GM20431 (cell line): ENCODE measurements around the gene APH1B.
"Not testable (repeated sequence)": the region's sequence is repeated elsewhere in the genome, so short reads cannot be mapped to it uniquely, and the experiment has no call there.

Experiments
- in situ Hi-C: fragments of 300-500 bp; cut with MseI, MboI; formaldehyde crosslinking; loops from one replicate; pipeline ENCODE4 v1.15.0; 2020; ENCODE audit warnings: low sequenced_read_pairs; ENCODE audit not compliant: unreplicated experiment

APH1B gene

DNA sequence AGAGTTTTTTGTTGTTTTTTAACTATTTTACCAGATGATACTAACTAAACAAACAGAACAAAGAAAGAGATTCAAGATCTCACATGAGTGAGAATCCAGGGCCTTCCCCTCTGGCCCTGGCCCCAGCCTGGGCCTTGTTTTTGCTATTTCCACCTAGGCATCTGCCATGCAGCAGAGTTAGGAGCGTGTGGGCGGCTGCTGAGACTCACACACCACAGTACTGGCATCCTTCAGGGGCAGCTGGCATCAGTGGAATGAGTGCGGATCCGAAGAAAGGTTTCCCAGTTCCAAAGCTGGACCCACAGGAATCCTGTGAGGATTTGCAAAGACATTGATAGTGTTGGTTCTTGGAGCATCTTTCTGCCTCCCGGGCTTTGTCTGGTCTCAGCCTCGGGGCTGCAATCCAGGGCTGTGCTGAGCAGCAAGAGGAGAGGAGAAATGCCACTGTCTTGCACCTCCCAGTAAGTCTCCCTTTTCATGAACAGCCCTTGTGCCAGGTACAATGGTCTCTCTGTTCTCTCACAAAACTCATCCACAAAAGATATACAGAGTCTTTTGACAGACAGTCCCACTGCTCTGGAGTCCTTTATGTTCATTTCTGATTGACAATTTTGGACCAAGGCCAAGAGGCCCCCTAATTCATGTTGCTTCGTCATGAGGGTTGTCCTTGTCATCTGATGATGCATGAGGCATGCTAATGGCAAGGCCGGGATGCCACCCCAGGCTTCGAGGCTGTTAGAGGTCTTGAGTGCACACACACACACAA is 46.6 kb downstream of the APH1B start:
- in situ Hi-C loops, result no loop called here

DNA sequence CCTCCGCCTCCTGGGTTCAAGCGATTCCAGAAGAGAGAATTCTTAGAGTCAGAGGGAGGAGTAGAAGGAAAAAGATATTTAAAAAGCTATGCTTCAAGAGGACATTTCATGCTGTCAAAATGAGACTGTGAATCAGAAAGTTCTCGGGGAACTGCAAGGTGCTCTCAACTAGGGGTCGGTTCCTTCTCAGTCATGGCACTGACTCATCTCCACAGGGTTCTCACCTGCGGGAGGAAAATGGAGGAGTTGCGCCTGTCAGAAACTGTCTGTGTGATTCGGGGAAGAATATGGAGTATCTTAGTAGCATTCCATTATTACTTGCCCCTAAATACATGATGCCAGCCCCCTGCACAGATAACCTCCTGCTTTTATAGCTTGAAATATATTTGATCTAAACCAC is 47.4 kb downstream of the APH1B start:
- in situ Hi-C loops, result no loop called here

DNA sequence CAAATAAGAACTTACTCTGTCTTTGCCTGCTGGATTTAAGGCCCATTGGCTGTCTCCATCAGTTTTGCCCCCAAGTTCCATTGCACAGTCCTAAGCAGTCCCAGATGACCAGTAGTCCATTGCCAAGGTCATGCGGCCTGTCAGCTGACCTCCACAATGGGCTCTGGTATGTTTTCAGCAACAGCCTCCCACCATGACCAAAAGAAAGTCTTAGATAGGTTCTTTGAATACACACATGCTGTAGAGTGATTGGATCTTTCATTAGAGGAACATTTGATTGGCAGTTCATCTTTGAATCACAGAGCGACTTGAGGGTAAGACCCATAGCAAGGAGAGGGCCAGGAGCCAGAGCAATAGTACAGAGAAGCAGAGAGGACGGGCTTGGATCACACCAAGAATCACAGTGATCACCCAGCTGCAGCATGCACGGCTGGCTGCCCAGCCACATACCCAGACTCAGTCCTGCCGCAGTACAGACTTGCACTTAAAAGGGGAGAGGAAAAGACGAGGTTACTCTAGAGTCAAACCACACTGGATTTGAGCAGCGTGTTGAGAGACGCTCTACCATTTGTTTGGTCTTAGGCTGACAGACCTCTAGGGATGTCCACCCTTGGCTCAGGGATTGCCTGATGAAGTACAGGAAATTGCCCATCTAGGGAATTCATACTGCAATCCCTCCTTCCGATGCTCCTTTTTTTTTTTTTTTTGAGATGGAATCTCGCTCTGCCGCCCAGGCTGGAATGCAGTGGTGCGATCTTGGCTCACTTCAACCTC is 50.4 kb downstream of the APH1B start:
- in situ Hi-C loops, result no loop called here

DNA sequence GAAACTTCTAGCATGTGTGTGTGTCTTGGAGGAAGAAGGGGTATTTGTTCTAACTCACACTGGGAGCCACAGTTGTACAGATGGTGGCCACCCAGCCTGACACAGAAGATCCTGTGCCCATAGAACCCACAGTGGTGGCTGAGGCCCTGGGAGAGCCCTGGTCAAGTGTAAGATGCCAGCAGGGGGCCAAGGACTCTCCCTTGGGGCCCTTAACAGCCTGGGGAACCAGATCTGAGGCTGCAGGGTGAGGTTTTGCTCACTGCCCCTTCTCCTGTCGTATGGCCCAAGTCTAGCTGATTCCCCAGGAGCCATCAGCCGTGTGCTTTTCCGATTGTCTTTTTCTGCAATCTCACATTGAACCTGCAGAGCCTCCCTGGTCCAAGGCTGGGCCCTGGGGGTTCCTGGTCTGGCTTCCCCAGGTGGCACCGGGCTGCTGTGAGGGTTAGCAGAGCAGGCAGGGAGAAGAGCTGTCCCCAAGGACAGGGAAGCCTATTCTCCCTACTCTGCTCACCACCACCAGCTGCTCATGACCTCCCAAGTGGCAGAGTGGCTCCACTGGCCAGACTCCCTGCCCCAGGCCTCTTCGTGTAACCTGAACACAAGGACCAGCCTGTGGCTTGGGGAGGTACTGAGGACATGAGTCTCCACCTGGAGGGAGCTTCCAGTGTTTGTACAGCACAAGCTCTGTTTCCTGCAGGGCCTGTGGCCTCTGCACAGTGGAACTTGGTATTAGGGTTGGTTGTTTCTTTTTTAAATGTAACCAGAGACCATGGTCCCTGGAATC is 52.4 kb downstream of the APH1B start:
- in situ Hi-C loops, result no loop called here

DNA sequence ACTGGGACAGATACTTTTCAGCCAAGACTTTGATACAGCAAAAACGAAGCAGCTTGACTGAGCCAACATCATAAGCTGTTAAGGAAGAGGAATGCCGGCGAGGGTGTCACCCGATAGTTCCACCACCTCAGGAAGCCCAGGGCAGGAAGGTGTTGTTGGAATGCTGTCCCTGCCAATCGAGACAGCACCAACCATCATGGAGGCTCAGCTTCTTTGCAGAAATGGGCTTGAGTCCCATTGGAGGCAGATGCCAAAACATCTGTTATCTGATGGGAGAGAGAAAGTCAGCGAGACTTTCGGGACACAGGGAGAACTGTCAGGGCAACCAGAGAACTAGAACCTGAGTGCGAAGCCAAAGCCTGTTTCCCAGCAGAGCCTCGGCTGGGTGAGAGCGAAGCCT is 53.5 kb downstream of the APH1B start:
- in situ Hi-C loops, result no loop called here

DNA sequence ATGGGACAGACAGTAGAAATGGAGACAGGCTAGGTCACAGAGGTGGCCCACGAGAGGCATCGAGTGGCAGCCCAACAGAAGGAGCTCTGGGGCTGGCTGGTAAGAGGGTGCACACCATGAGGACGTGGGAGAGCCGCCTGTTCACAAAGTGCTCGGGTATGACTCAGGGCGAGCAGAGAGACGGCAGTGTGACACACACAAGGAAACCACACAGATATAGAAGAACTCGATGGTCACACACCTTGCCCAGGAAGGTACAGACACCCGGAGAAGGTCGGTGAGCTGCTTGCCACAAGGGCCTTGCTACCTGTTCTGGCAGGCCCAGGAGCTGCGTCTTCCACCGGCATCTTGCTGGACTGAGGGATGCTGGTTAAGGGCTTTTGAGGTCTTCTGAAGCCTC is 54.1 kb downstream of the APH1B start:
- in situ Hi-C loops, result no loop called here

DNA sequence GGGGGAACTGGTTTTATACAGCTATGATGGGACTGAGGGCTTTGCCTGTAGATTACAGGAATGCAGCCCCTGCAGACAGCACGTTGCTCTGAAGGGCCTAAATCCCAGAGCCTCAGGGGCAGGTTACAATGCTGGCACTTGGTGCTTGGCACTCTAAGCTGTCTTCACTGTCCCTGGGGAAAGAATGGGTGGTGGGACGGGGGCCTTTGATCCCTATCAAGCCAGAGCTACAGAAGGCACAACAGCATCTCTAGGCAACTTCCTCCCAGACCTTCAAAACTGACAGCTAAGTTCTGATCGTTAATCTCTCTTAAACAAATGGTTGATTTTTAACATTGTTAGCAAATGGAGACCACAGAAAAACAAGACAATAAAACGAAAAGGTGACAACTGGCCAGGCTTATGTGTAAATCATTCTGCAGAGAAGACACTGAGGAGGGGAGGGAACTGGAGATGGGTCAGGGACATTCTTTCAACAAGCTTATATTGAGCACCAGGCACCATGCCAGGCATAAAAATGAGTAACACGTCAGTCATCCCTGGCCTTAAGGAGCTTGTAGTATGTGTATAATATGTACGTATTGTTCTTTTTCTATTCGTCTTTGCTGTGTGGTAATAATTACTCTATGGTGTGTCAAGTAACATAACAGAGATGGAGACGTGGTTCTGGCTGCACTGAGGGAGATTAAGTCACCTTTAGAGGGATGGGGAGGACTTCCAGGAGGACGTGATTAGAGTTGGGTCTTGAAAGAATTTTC is 55.1 kb downstream of the APH1B start:
- in situ Hi-C loops, result no loop called here

DNA sequence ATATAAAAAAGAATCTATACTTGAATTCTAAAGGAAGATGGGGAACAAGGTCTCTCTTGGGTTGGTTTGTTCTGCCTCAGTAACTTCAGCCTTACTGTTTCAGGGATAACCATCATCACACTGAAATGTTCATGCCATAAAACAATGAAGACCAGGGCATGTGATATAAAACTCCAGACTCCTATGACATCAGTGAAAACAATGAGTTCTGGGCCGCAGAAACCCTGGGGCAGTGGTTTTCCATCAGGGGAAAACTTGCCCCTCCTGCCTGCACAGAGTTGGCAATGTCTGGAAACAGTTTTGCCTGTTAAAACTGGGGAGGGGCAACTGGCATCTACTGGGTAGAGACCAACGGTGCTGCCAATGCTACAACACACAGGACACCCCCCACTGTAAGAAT is 57.4 kb downstream of the APH1B start:
- in situ Hi-C loops, result no loop called here

DNA sequence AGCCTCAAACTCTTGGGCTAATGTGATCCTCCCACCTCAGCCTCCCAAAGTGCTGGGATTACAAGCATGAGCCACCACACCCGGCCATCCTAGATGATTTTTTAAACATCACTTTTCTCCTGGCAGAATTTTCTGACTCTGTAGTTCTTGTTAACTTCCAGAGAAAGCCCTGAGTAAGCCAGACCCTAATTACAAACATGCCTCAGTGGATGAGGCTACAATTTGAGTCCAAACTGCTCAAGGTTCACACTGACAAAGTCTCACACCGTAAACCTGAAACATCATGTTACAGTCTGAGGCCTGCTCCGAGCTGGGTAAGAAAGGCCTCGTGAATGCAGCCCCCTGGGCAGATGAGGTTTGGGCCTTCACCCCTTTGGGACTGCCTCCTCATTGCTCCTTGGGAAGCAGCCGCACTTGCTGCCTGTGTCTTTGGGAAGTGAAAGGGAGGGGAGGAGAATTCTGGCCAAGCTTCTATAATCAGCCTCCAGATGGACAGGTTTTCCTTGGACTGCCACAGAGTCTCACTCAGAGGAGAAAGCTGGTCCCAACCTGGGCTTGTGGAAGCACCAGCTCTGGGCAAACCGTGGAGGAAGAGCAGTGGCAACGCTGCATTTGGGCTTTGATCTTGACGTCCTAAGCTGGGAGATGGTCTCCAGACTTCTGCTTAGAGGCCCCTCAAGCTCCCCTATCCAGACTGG is 58.3 kb downstream of the APH1B start:
- in situ Hi-C loops, result no loop called here

DNA sequence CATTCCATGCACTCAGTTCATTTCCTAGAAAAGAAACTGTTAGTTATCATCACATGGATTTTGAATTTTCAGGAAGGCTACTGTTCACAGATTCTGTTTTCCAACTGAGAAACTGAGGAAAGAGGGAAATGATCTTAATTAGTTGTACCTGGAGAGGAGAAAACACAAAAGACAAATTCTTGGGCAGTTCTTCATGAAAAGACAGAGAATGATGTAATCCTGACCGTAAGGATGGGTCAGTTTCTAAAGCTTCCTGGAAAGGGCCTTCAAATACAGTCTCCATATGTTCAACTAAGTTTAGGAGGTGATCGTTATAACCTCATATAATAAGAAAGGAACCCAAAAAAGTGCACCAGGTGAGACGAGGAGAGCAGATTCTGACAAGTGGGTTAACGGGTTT is 59.6 kb downstream of the APH1B start:
- in situ Hi-C loops, result no loop called here

DNA sequence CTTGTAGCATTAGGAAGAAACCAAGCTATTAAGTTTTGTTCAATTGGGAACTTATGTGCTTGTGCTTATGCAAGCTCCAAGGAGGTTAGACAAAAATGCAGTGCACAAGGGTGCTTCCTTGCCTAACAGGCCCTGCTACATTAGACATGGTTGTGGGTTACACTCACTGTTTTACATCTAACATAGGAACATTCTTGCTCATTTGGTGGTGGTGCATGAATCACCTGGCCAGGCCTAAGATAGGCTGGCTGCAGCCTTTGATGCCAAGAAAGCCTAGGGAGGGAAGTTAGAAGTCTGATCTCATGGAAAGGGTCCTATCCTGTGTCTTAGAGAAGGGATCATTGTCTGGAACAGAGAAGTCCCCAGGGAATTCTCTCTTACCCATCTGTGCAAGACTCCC is 60.8 kb downstream of the APH1B start:
- in situ Hi-C loops, result no loop called here

DNA sequence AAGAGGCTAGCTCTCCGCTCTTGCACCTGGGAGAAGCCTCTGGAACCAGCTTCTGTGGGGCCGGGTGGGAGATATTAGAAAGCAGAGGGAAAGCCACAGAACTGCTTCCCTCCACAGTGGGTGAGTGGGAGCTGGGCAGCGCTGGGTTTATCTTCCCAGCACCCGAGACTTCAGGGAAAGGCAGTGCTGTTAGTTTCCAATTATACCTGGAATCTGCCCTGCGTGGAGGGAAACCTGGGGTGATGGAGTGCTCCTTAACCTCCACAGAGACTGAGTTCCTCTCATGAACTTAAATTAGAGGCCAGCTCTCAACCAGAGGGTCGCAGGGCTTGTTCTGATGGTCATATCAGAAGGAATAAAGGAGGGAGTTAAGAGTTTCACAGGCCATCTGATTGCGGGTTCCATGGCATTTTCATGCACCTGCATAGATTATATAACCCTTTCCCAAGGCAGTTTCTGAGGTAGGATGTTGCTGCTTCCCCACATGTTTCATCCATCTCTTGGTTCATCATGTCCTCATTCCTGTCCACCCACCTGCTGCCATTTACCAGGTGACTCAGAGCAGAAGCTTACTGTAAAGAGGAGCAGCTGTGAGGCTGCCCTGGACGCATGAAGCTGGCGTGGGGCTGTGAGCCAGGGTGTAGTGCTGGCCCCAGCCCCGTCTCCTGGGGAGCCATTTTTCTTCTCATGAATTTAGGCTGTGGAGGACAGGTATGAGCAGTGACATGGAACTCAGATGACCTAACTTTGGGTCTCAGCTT is 61.8 kb downstream of the APH1B start:
- in situ Hi-C loops, result no loop called here

DNA sequence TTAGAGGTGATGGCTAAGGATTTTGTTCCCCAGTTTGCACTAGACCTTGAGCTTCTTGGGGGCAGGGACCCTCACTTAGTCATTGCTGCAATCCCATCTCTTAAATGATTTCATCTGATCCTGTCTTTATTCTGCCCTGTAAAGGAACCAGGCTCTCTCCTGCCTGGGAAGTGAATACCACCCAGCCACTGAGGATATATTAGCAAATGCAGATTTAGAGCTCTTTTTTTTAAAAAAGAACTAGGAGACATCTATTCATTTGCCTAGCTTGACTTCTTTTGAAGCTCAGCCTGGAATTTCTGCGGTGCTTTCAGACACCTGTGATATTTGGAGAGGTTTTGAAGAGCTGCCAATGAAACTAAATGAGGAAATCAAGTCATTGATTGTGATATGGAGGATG is 62.4 kb downstream of the APH1B start:
- in situ Hi-C loops, result no loop called here

DNA sequence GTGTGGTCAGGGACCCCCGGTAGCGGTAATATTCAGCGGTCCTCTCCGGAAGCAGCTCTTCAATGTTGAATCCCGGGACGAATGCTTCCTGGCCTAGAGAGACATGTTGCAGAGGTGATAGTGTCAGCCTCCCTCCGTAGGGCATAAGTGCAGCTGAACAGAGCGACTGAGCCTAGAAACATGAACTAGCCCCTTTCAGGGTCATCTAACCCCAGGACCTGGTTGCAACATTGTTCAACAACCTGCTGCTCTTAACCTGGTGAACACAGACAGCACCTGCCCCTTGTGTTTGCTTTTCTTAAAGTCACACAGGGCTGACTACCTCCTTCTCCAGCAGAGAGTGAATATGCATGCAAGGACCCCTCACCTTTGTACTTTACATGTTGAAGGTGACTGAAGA is 62.9 kb downstream of the APH1B start:
- in situ Hi-C loops, result no loop called here

DNA sequence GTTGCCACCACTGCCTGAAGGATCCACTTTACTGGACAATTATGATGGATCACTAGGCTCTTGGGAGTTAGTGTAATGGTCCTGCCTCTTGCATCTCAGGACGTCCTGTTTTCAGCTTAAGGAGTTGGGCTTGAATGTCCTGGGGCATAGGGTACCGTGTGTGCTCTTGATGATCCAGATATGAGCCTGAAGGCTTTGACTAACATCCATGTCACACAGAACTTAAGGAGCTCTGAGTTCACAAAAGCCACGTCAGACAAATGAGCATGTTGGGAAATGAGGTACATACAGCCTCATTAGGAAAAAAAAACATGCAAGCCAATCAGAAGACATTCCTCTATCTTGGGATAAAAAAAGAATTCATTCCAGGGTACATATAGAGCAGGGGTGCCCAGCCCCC is 63.5 kb downstream of the APH1B start:
- in situ Hi-C loops, result no loop called here

DNA sequence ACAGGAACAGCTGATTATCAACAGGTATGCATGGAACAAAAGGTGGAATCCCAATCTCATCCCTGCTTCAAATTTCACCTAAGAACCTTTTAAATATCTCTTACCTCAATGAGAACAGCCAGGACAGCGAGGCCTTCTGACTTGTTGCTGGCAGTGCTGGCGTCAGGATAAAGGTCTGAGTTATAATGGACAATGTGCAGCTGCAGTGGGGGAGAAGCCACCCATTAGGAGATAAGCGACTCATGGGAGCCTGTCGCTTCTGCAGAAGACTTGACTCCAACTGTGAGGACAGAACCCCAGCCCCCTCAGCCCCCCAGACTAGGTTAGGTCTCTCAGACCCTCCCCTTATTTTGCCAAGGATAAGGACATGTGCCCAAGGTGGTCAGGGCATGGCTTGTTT is 64.5 kb downstream of the APH1B start:
- in situ Hi-C loops, result no loop called here

DNA sequence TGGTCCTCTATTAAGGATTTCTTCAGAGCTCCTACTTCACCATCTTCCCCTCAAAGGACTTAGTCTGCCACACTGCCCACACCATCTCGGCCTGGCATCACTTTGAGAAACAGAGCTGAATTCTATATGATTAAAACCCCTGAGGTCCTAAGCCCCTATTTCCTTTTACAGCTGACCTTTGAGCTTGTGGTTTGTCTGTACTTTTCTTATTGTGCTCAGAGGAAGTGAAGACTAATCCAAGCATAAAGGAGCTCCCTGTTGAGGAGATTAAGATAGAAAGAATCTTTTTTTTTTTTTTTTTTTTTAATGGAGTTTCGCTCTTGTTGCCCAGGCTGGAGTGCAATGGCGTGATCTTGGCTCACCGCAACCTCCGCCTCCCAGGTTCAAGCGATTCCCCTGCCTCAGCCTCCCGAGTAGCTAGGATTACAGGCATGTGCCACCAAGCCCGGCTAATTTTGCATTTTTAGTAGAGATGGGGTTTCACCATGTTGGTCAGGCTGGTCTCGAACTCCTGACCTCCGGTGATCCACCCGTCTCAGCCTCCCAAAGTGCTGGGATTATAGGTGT is 65.7 kb downstream of the APH1B start:
- in situ Hi-C loops, result not testable (repeated sequence)

DNA sequence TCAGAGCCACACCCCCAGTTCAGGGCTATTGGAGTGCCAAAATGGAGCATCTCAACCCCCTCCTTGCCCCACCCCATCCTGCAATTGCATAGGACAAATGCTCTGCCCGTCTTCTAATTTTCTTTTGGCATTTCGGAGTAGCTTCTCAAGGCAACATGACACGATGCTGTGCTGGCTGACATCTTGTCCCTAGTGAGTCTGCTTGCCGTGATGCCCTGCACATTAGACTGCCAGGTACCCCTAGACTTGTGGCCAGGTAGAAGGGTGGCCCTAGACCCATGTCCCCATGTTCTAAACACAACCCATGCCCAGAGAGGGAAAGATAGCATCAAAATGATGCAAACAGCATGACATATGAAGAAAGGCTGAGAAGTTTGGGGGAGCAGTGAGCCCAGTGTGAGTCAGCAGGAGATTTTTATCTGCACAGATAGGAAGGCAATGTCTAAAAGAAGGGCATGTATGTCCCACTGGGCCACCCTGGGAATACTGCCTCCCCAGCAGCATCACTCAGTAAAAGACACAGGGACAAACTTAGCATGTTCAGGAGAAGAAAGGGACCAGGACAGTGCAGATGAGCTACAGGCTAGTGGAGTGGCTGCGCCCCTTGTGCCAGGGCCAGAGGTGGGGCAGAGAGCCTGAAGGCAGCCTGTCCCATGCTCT is 67.5 kb downstream of the APH1B start:
- in situ Hi-C loops, result no loop called here
